DOHH2 (cell line): ENCODE measurements around the gene PTH2.

ENCODE experiments used
- H3F3A ChIP-seq: fragments of 200-600 bp; sonication (generic), shearing (Covaris generic); 2 replicates; pipeline ENCODE4 v1.6.0; 2016; ENCODE audit warnings: antibody characterized with exemption, mild to moderate bottlenecking; ENCODE audit not compliant: control insufficient read depth, insufficient read depth
- H3K27ac ChIP-seq: fragments of 200-600 bp; sonication (generic); 2 replicates; pipeline ENCODE4 v1.5.1; 2014; ENCODE audit warnings: low read depth, mild to moderate bottlenecking, low read length, moderate library complexity
- H3K27me3 ChIP-seq: fragments of 200-600 bp; sonication (generic); 2 replicates; pipeline ENCODE4 v1.6.1; 2014; ENCODE audit warnings: mild to moderate bottlenecking, low read length, mixed read lengths; ENCODE audit not compliant: control insufficient read depth
- H3K36me3 ChIP-seq: fragments of 200-600 bp; sonication (generic); 2 replicates; pipeline ENCODE4 v1.6.1; 2014; ENCODE audit warnings: mild to moderate bottlenecking, low read length, moderate library complexity, mixed read lengths; ENCODE audit not compliant: control insufficient read depth
- H3K4me1 ChIP-seq: fragments of 200-600 bp; sonication (generic); 2 replicates; pipeline ENCODE4 v1.6.1; 2014; ENCODE audit warnings: mild to moderate bottlenecking, low read length, mixed read lengths; ENCODE audit not compliant: control insufficient read depth
- H3K4me2 ChIP-seq: fragments of 200-600 bp; sonication (generic); 2 replicates; pipeline ENCODE4 v1.6.0; 2014; ENCODE audit warnings: mild to moderate bottlenecking, low read length, moderate library complexity
- H3K4me3 ChIP-seq: fragments of 200-600 bp; sonication (generic); 2 replicates; pipeline ENCODE4 v1.5.1; 2014; ENCODE audit warnings: mild to moderate bottlenecking, low read length, mixed read lengths
- H3K79me2 ChIP-seq: fragments of 200-600 bp; sonication (generic); 2 replicates; pipeline ENCODE4 v1.6.1; 2014; ENCODE audit warnings: mild to moderate bottlenecking, low read length, mixed read lengths; ENCODE audit not compliant: control insufficient read depth
- H3K9me2 ChIP-seq: fragments of 200-600 bp; sonication (generic); replicated peaks from 2 replicates; pipeline ENCODE4 v1.6.1; 2014; ENCODE audit warnings: mild to moderate bottlenecking, low read length, mixed read lengths; ENCODE audit not compliant: control insufficient read depth
- H3K9me3 ChIP-seq: fragments of 200-600 bp; sonication (generic); 2 replicates; pipeline ENCODE4 v1.6.1; 2014; ENCODE audit warnings: antibody characterized with exemption, low read length, mixed read lengths; ENCODE audit not compliant: control insufficient read depth, insufficient read depth
- H4K20me1 ChIP-seq: fragments of 200-600 bp; sonication (generic); 2 replicates; pipeline ENCODE4 v1.6.0; 2014; ENCODE audit warnings: low read depth, mild to moderate bottlenecking, antibody characterized with exemption, low read length, moderate library complexity; ENCODE audit not compliant: control insufficient read depth, insufficient read depth
- CTCF ChIP-seq: fragments of 200-600 bp; sonication (generic); IDR thresholded peaks from one replicate; pipeline ENCODE4 v1.5.1; 2014; ENCODE audit warnings: antibody characterized with exemption, mild to moderate bottlenecking, low read depth, low read length; ENCODE audit not compliant: poor library complexity, severe bottlenecking
- EZH2phosphoT487 ChIP-seq: fragments of 200-600 bp; sonication (generic); IDR thresholded peaks from 2 replicates; pipeline ENCODE4 v1.6.1; 2017; ENCODE audit warnings: borderline replicate concordance, mild to moderate bottlenecking, antibody characterized with exemption, low read length, moderate library complexity, mixed read lengths

The PTH2 gene

DNA sequence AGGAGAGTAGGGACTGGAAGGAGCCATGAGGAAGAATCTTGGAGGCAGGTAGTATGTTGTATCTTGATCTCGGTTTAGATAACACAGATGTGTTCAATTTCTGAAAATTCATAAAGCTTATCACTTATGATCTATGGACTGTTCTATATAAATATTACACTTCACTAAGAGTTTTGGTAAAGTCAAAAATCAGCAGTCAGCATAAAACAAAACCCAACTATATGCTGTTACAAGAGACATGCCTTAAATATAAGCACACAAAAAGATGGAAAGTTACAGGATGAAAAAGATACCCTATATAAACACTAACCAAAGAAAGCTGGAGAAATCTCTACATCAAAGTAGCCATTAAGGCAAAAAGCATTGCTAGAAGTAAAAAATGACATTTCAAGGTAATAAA is 39.6 kb downstream of the PTH2 start:
- H3K27ac ChIP-seq, result no peak overlapping the region
- TF ChIP-seq EZH2phosphoT487 (no peak), CTCF (no peak)
- no peaks in the 10 kb centered on the region for H3K9me3 ChIP-seq
- H3F3A ChIP-seq, result peaks cover 4% of the 10 kb centered on the region; the same call in 1 of the 2 replicates
- no peaks in the 10 kb centered on the region for H3K36me3 ChIP-seq
- no peaks in the 10 kb centered on the region for H3K27me3 ChIP-seq
- H3K9me2 ChIP-seq, result no peaks in the 10 kb centered on the region
- no peaks in the 10 kb centered on the region for H4K20me1 ChIP-seq
- no peak overlapping the region for H3K4me2 ChIP-seq
- peaks cover 23% of the 10 kb centered on the region for H3K4me1 ChIP-seq
- H3K79me2 ChIP-seq, result no peaks in the 10 kb centered on the region
- H3K4me3 ChIP-seq, result no peak overlapping the region

GRCh38 chr19:49382639-49383038 is 40.6 kb downstream of the PTH2 start:
- no peaks in the 10 kb centered on the region for H4K20me1 ChIP-seq
- H3K27me3 ChIP-seq, result no peaks in the 10 kb centered on the region
- no peak overlapping the region for H3K4me3 ChIP-seq
- no peaks in the 10 kb centered on the region for H3K9me2 ChIP-seq
- no peaks in the 10 kb centered on the region for H3K9me3 ChIP-seq
- H3K79me2 ChIP-seq, result no peaks in the 10 kb centered on the region
- H3K27ac ChIP-seq, result no peak overlapping the region
- H3K4me1 ChIP-seq, result peaks cover 13% of the 10 kb centered on the region
- no peak for TF ChIP-seq EZH2phosphoT487
- H3K36me3 ChIP-seq, result no peaks in the 10 kb centered on the region
- H3F3A ChIP-seq, result peaks cover 4% of the 10 kb centered on the region; the same call in 1 of the 2 replicates
- H3K4me2 ChIP-seq, result no peak overlapping the region

DNA sequence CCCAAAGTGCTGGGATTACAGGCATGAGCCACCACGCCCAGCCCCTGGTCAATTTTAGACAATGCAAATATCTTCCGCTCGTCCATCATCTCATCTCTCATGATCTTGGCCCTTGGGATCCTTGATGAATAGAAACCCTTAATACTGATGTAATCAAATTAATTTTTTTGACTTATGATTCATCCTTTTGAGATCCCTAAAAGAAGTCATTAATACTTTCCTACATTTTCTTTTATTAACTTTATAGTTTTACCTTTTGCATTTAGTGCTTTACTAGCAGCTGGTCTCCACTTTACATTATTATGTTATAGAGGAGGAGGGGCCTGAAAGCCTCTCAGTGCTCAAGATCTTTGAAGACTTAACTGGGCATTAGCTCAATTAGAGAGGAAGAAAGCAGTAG is 42.9 kb downstream of the PTH2 start:
- TF ChIP-seq CTCF, result no peak
- TF ChIP-seq EZH2phosphoT487, result no peak

GRCh38 chr19:49378512-49378911 is 44.7 kb downstream of the PTH2 start:
- Histone ChIP-seq H3K4me1 (peaks cover 11% of the 10 kb centered on the region), H3K4me2 (no peak overlapping the region), H3F3A (no peaks in the 10 kb centered on the region), H3K36me3 (no peaks in the 10 kb centered on the region), H3K9me3 (no peaks in the 10 kb centered on the region), H3K4me3 (no peak overlapping the region), H3K9me2 (no peaks in the 10 kb centered on the region), H3K27ac (no peak overlapping the region), H3K27me3 (peaks cover 6% of the 10 kb centered on the region; the same call in 1 of the 2 replicates), H3K79me2 (no peaks in the 10 kb centered on the region), H4K20me1 (no peaks in the 10 kb centered on the region)
- TF ChIP-seq CTCF (no peak), EZH2phosphoT487 (no peak)

More for the DNA sequence above, 42.9 kb downstream of the PTH2 start:
- Histone ChIP-seq H3K4me3 (no peak overlapping the region), H3K4me1 (0 out of 2 replicates have a peak, but pooled peaks cover 3% of the 10 kb centered on the region), H4K20me1 (no peaks in the 10 kb centered on the region), H3K27ac (no peak overlapping the region), H3K9me3 (no peaks in the 10 kb centered on the region), H3F3A (no peaks in the 10 kb centered on the region), H3K9me2 (no peaks in the 10 kb centered on the region), H3K79me2 (no peaks in the 10 kb centered on the region), H3K4me2 (no peak overlapping the region), H3K36me3 (no peaks in the 10 kb centered on the region), H3K27me3 (0 out of 2 replicates have a peak, but pooled peaks cover 3% of the 10 kb centered on the region)
